Hematopoietic multipotent progenitor cell treated with erythropoietin and hydrocortisone succinate and interleukin-3 and kit ligand, for 8 days (in vitro differentiated cells): ENCODE measurements around the gene LONRF3.
A peak's percentile ranks its signal among the peaks of the same experiment; 100 is the strongest.
"Not testable (repeated sequence)": the region's sequence is repeated elsewhere in the genome, so short reads cannot be mapped to it uniquely, and the experiment has no call there.

Experiments
- DNase-seq: peaks from one replicate; pipeline ENCODE4 v3.0.0-alpha.2; 2015

The LONRF3 gene

DNA sequence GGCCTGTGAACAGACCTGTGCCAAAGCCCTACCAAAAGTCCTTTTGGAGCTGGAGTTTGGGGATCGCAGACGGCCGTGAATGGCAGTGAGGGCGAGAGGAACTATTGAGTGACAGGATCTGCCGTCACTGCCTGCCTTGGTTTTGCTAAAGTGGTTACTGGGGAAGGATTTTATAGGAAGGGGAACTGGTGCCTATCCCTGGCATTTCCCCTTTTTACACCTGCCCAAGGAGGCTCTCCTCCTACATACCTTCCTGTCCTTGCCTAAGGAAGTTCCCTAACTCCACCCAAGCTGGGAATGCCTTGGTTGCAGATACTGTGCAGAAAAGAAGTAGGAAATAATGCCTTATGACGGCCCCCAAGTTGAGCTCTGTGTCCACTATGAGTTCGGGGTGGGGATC is 14.5 kb downstream of the LONRF3 start:
- DNase-seq, result no peak

GRCh38 chrX:118989886-118990285 is 15.5 kb downstream of the LONRF3 start:
- DNase-seq, result no peak

DNA sequence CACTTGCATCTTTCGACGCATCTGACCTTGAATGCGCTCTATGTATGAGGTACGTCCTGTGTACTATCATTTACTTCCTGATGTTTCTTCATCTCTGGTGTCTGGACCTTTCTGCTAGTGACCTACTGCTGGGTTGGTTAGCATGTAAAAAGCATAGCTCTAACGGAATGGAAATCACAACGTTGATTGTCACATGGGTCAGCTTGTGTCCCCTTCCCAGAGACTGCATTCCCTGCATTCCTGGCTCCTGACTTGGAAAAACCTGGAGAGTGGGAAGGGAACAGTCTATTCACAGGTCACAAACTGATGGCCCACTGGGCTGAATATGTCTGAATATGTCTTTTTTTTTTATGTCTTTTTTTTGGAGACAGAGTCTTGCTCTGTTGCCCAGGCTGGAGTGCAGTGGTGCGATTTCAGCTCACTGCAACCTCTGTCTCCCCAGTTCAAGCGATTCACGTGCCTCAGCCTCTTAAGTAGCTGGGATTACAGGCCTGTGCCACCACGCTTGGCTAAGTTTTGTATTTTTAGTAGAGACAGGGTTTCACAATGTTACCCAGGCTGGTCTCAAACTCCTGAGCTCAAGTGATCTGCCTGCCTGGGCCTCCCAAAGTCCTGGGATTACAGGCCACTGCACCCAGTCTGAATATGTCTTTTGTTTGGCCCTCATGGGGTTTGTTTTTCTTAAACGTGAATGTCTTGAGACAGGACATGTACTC is 16.3 kb downstream of the LONRF3 start:
- no peak for DNase-seq

DNA sequence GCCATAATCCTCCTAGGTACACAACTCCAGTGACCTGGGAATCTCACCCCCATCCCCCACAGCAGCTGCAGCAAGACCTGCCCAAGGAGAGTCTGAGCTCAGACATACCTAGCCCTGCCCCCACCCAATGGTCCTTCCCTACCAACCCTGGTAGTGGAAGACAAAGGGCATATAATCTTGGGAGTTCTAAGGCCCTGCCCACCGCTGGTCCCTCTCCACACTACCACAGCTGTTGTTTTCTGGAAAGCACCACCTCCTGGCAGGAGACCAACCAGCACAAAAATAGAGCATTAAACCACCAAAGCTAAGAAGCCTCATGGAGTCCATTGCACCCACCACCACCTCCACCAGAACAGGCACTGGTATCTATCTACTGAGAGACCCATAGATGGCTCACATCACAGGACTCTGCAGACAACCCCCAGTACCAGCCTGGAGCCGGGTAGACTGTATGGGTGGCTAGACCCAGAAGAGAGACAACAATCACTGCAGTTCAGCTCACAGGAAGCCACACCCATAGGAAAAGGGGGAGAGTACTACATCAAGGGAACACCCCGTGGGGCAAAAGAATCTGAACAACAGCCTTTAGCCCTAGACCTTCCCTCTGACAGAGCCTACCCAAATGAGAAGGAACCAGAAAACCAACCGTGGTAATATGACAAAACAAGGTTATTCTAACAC is 18.2 kb downstream of the LONRF3 start:
- DNase-seq, result not testable (repeated sequence)

DNA sequence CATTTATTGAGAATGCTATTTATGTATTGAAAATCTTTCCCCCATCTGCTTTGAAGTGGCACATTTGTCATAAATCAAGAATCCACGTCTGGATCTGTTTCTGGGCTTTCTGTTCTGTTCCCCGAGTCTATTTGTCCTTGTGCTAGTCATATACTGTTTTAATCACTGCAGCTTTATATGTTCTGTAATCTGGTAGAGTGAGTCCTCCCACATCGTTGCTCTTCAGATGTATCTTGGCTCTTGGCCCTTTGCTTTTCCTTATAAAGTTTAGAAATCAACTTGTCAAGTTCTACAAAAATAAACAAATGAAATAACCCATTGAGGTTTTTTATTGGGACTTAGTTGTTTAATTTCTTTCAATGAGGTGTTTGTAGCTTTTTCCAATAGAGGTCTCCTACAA is 29.0 kb downstream of the LONRF3 start:
- DNase-seq, result no peak

- peak; percentile 26 for DNase-seq
These were observed 30.6 kb downstream of the LONRF3 start for GRCh38 chrX:119004920-119005524.

DNA sequence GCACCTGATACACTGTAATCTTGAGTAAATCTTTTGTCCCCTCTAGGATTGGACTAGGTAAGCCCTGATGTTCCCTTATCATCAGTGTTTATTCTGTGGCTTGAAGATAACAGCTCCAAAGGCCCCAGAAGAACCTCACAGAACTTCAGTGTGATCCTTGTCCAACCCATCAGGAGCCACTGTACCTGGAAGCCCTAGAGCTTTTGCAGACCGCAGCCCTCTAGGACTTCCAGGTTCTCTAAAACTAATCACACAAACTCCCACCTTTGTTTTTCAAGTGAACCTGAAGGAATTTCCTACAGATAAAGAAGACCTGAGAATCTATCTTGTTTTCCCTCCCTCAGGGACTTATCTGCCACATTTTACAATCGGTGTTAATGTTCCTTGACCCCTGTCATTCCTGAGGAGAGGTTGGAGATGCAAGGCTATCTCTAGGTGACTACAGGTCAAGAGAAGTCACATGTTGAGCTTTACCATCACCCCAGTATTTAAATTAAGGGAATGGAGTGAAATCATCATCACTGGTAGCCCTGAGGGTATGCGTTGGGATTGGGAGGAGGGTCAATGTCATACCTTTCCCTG is 32.9 kb downstream of the LONRF3 start:
- DNase-seq, result no peak

- DNase-seq, result peak; percentile 20
These were observed 33.8 kb downstream of the LONRF3 start for GRCh38 chrX:119008110-119008744.

- no peak for DNase-seq
These were observed 34.7 kb downstream of the LONRF3 start for GRCh38 chrX:119009071-119009470.

- DNase-seq, result no peak
These were observed 36.1 kb downstream of the LONRF3 start for GRCh38 chrX:119010491-119010890.

- DNase-seq, result no peak
These were observed 38.7 kb downstream of the LONRF3 start for GRCh38 chrX:119013164-119013563.

DNA sequence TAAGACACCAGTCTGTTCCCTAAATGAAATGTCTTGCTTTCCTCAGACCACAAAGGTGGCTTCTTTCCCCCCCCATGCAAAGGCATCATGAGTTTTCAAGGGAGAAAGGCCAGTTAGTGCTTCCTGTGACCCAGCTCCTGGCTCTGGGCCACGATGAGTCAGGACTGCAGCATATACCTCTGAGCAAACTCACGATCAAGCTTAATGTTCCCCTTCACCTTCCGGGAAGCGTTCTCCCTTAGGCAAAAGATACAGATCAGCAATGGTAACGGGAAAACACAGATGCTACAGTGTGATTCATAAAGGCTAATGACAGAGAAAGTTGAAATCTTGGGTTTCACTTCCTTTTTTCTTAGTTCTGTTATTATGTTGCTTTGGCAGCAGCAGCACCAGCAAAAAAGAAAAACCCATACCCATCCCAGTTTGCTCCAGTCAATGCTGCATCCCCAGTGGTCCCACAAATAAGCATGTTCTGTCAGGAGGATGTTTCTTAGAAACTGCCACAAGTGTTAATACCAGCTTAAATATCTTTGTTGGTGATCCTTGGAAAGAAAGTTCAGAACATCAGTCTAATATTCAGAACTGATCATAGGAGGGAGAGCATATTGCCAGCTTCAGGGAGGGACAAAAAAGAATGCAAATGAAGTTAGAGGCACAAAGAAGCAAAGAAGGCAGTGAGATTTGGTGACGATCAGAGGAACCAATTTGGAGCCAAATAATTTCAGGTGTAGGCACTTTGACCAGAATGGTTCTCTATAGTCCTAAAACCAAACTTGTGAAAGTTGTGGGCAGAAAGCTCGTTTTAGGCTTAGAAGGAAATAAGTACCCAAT is 41.2 kb downstream of the LONRF3 start:
- no peak for DNase-seq

- DNase-seq, result no peak
These were observed 42.7 kb downstream of the LONRF3 start for GRCh38 chrX:119017077-119017476.

DNA sequence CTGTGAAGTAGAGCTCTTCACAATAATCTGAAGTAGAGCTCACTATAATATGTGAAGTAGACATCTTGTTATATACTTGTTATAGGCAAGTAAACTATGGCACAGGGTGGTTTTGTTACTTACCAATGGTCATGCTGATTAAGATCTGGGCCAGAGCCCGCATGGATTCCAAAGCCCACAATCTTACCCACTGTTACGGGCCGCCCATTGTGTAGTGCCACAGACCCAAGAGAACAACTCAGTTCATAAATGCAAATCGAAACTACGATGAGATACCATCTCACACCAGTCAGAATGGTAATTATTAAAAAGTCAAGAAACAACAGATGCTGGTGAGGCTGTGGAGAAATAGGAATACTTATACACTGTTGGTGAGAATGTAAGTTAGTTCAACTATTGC is 51.5 kb downstream of the LONRF3 start:
- no peak for DNase-seq

GRCh38 chrX:119026344-119026743 is 51.9 kb downstream of the LONRF3 start:
- not testable (repeated sequence) for DNase-seq

DNA sequence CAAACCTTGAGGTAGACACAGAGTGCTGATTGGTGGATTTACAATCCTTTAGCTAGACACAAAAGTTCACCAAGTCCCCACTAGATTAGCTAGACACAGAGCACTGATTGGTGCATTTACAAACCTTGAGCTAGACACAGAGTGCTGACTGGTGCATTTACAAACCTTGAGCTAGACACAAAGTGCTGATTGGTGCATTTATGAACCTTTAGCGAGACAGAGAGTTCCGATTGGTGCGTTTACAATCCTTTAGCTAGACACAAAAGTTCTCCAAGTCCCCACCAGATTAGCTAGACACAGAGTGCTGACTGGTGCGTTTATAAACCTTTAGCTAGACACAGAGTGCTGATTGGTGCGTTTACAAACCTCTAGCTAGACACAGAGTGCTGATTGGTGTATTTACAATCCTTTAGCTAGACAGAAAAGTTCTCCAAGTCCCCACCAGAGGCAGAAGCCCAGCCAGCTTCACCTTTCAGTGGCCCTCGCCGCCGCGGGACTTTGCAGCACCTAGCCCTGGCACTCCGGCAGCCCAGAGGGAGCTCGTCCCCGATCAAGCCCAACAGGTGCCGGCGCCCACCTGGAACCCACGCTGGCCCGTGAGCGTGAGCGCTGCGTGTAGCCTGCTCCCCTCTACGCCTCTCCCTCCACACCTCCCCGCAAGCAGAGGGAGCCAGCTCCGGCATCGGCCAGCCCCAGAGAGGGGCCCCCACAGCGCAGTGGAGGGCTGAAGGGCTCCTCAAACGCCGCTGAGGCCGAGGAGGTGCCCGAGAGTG is 53.7 kb downstream of the LONRF3 start:
- DNase-seq, result not testable (repeated sequence)

DNA sequence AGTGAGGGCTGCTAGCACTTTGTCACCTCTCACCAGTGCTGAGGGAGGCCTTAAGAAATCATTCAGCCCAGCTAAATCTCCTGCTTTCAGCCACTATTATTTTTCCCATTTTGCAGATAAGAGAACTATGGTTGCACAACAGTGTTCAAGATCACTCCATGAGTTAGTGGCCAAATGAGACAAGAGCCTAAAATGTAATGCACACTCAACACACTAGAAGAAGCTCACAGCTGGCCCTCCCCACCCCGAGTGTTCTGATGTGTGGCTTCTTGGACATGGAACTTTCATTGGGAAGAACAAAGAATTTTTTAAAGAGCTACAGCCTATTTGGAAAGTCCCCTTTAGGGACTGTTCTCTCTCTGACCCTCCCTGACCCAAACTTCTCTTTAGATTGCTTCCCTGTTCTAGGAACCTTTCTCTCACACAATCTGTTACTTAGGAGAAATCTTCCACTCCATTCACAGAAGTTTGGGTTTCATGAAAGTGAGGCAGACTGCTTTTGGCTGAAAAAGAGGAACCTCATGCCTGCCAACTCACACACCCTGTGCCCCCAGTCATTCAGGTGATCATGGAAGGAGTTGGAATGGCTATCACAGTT is 54.4 kb downstream of the LONRF3 start:
- no peak for DNase-seq

GRCh38 chrX:119029656-119030055 is 55.2 kb downstream of the LONRF3 start:
- not testable (repeated sequence) for DNase-seq

DNA sequence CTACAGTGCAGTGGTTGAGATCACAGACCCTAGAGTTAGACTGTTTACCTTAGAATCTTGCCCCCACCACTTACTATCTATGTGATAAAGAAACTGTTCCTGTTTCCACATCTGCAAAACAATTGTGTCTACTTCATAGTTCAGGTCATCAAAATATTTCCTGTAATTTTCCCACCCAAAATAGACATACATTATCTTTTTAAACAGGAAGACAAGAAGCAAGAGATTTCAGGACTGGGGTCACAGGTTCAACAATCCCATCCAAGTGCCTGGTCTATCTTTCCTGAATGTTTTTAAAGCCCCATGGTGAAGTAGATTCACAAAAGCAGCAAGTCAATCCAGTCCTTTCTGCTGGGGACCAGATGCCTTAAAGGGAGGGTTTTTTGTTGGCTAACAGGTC is 56.6 kb downstream of the LONRF3 start:
- DNase-seq, result no peak

DNA sequence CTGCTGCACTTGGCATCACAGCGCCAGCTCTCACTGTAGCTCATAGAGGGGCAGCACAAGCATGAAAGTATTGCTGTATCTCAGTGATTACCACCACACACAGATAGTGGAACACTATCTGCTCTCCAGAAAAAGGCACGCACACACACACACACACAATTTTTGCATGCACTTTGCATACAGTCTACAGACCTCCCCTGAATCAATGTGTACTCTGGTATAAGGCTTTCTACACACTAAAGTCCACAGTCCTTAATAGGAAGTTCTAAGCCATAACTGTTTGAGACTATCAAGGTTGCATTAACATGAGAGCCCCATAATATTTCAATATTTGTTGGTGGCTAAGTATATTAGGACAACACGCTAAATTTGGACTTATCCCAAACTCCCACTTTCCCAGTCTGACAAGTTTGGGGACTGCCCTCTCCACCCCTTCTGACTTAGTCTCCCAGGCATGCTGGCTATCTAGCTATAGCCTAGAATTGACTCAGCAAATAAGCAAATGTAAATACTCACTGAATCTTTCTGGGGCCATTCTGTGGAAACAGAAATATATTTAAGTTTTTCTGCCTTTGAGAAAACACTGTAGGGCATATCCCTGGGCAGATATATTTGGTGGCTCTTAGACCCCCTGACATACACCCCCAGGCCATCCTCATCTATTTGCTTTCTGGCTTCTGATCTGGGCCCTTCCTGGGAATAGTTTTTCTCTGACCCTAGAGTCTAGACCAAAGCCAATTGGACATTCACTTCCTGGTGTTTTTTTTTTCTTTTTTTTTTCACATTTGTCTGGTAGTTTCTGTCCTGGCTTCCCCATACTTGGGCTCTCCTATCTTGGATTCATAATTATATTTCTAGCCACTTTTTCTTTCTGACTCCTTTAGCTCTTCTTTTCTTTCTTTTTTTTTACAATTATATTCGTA is 62.0 kb downstream of the LONRF3 start:
- DNase-seq, result no peak
